ENCODE results near the gene LURAP1L. TPM values are rescaled to one million over a fixed set of nuclear protein-coding genes. Genes with fewer than 3 reads are reported as not detected.
A peak's percentile ranks its signal among the peaks of the same experiment; 100 is the strongest.

The LURAP1L gene
- total RNA-seq, 4 donors from 2014 or later: 12.5 to 22.8 (median 14.3) TPM

- H3K27ac ChIP-seq: no peak overlapping the region
- H3K36me3 ChIP-seq: no peaks in the 10 kb centered on the region
- H3K27me3 ChIP-seq: no peaks in the 10 kb centered on the region
- WGBS, 2 donors: 94 to 97% methylated on average over 2 of the region's 2 CpGs
- peaks cover 0 to 14% (median 0%) of the 10 kb centered on the region in 4 donors for H3K4me1 ChIP-seq
- no peak for TF ChIP-seq CTCF (IDR thresholded peaks at IDR 0.05)
- TF ChIP-seq POLR2A (IDR thresholded peaks at IDR 0.05): no peak
- TF ChIP-seq EP300 (IDR thresholded peaks at IDR 0.05): no peak
- no peaks in the 10 kb centered on the region for H3K9me3 ChIP-seq
- no peak overlapping the region for H3K4me3 ChIP-seq
- DNase-seq (ENCODE audit: low spot score in 2 of 2): no peak
These were observed 26.4 kb downstream of the LURAP1L start for GRCh38 chr9:12801187-12801586.

- no peaks in the 10 kb centered on the region for H3K36me3 ChIP-seq
- H3K4me1 ChIP-seq: peaks cover 0 to 12% (median 0%) of the 10 kb centered on the region in 4 donors
- no peaks in the 10 kb centered on the region for H3K9me3 ChIP-seq
- H3K4me3 ChIP-seq: no peak overlapping the region
- TF ChIP-seq POLR2A (IDR thresholded peaks at IDR 0.05) (no peak), CTCF (IDR thresholded peaks at IDR 0.05) (no peak), EP300 (IDR thresholded peaks at IDR 0.05) (no peak)
- no peak for DNase-seq (ENCODE audit: low spot score in 2 of 2)
- no peaks in the 10 kb centered on the region for H3K27me3 ChIP-seq
- H3K27ac ChIP-seq: peak overlapping the region in 1 of 4 donors; percentile 22
These were observed 26.8 kb downstream of the LURAP1L start for GRCh38 chr9:12801663-12802062.

GRCh38 chr9:12802093-12802492 lies 27.3 kb downstream of the LURAP1L start:
- no peaks in the 10 kb centered on the region for H3K36me3 ChIP-seq
- H3K27ac ChIP-seq: peak overlapping the region in 1 of 4 donors; percentile 22
- WGBS, 2 donors: 76 to 88% methylated on average over 1 of the region's 1 CpG
- DNase-seq (ENCODE audit: low spot score in 2 of 2): no peak
- no peaks in the 10 kb centered on the region for H3K9me3 ChIP-seq
- peaks cover 0 to 7% (median 0%) of the 10 kb centered on the region in 4 donors for H3K4me1 ChIP-seq
- no peak overlapping the region for H3K4me3 ChIP-seq
- no peak for TF ChIP-seq CTCF (IDR thresholded peaks at IDR 0.05)
- no peak for TF ChIP-seq POLR2A (IDR thresholded peaks at IDR 0.05)
- TF ChIP-seq EP300 (IDR thresholded peaks at IDR 0.05): no peak
- no peaks in the 10 kb centered on the region for H3K27me3 ChIP-seq

GRCh38 chr9:12808569-12808968 lies 33.7 kb downstream of the LURAP1L start:
- Histone ChIP-seq H3K36me3 (no peaks in the 10 kb centered on the region), H3K27me3 (no peaks in the 10 kb centered on the region), H3K4me3 (no peak overlapping the region), H3K9me3 (no peaks in the 10 kb centered on the region), H3K4me1 (peaks cover 0 to 25% (median 0%) of the 10 kb centered on the region in 4 donors), H3K27ac (no peak overlapping the region)
- TF ChIP-seq CTCF (IDR thresholded peaks at IDR 0.05): no peak
- TF ChIP-seq POLR2A (IDR thresholded peaks at IDR 0.05): no peak
- no peak for TF ChIP-seq EP300 (IDR thresholded peaks at IDR 0.05)
- no peak for DNase-seq (ENCODE audit: low spot score in 2 of 2)
- WGBS, 2 donors: 89 to 98% methylated on average over 1 of the region's 1 CpG

- peaks cover 0 to 37% (median under 1%) of the 10 kb centered on the region in 4 donors for H3K4me1 ChIP-seq
- no peaks in the 10 kb centered on the region for H3K27me3 ChIP-seq
- no peaks in the 10 kb centered on the region for H3K9me3 ChIP-seq
- no peak overlapping the region for H3K4me3 ChIP-seq
- WGBS, 2 donors: 57 to 58% methylated on average over 2 of the region's 2 CpGs
- H3K27ac ChIP-seq: no peak overlapping the region
- H3K36me3 ChIP-seq: no peaks in the 10 kb centered on the region
- TF ChIP-seq CTCF (IDR thresholded peaks at IDR 0.05) (no peak), EP300 (IDR thresholded peaks at IDR 0.05) (no peak), POLR2A (IDR thresholded peaks at IDR 0.05) (no peak)
- no peak for DNase-seq (ENCODE audit: low spot score in 2 of 2)
These were observed 34.9 kb downstream of the LURAP1L start for GRCh38 chr9:12809720-12810119.

Data from tibial nerve (tissue), 4 donors.